Sigmoid colon (tissue), 4 donors: ENCODE data around the gene GNLY.

Experiments used
- POLR2A ChIP-seq, 2 donors: fragments of 450-650 bp; IDR thresholded peaks; one replicate each; pipeline ENCODE4 v1.6.1; 2016; ENCODE audit warnings: antibody characterized with exemption in 2 of 2, mild to moderate bottlenecking in 2 of 2, moderate library complexity in 2 of 2
- POLR2AphosphoS5 ChIP-seq, 4 donors: sonication (generic); formaldehyde crosslinking; IDR thresholded peaks; one replicate each; pipeline ENCODE4 v1.6.1; 2017; ENCODE audit warnings: antibody characterized with exemption in 4 of 4
- TF ChIP-seq, protein P1 (sequence below), 4 experiments: fragments of 450-650 bp in 3 of 4; fragments of 200-600 bp in 1 of 4; IDR thresholded peaks; one replicate each; pipeline ENCODE4 v1.5.1; 2016 to 2019; ENCODE audit warnings: antibody characterized with exemption in 4 of 4, mild to moderate bottlenecking in 3 of 4, moderate library complexity in 2 of 4

GRCh38 chr2:85729825-85730510 lies 35.8 kb downstream of the GNLY start:
- TF ChIP-seq, protein P1, sequence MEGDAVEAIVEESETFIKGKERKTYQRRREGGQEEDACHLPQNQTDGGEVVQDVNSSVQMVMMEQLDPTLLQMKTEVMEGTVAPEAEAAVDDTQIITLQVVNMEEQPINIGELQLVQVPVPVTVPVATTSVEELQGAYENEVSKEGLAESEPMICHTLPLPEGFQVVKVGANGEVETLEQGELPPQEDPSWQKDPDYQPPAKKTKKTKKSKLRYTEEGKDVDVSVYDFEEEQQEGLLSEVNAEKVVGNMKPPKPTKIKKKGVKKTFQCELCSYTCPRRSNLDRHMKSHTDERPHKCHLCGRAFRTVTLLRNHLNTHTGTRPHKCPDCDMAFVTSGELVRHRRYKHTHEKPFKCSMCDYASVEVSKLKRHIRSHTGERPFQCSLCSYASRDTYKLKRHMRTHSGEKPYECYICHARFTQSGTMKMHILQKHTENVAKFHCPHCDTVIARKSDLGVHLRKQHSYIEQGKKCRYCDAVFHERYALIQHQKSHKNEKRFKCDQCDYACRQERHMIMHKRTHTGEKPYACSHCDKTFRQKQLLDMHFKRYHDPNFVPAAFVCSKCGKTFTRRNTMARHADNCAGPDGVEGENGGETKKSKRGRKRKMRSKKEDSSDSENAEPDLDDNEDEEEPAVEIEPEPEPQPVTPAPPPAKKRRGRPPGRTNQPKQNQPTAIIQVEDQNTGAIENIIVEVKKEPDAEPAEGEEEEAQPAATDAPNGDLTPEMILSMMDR (IDR thresholded peaks at IDR 0.05): no peak
- TF ChIP-seq POLR2A (IDR thresholded peaks at IDR 0.05) (no peak), POLR2AphosphoS5 (IDR thresholded peaks at IDR 0.05) (no peak)
